ENCODE data around the gene SPATA13.

DNA sequence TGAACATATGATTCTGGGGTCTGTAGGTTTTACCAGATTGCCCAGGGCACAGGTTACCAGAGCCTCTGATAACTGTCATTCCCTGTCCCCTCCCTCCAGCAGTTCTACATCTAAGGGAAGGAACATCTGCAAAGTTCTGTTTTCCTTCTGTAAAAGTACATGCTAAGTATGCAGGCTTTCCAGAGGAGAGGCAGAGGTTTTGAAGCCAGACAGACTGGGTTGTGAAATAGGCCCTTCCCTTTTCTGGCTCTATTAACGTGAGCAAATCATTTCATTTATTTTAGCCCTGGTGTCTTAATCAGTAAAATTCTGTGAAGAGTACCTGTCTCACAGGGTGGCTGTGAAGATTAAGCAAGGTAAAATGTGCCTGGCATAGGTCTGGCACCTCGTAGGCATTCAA lies 82.8 kb downstream of the SPATA13 start:
- TF ChIP-seq GATA2 (IDR thresholded peaks at IDR 0.05; ENCODE audit: low read depth, low read length), result no peak
- TF ChIP-seq GATA3 (IDR thresholded peaks at IDR 0.05; ENCODE audit: low read depth, low read length), result no peak

Measured in SH-SY5Y (cell line).